GM10248 (cell line): ENCODE results near the gene HSPA4L.
A peak's percentile ranks its signal among the peaks of the same experiment; 100 is the strongest.

Experiments
- CTCF ChIA-PET: fragments of 300-600 bp; sonication (Branson Sonifier 250); formaldehyde crosslinking; extraction: SDS; loops from one replicate; lab custom pipeline; 2021; ENCODE audit warnings: antibody characterized with exemption; lab: Yijun Ruan, JAX
- POLR2A ChIA-PET: fragments of 350-650 bp; sonication (Branson Sonifier 250); formaldehyde crosslinking; extraction: SDS; loops from one replicate; lab custom pipeline; 2020; ENCODE audit warnings: antibody characterized with exemption; lab: Yijun Ruan, JAX
- DNase-seq: peaks from one replicate; pipeline ENCODE4 v3.0.0; 2012; ENCODE audit errors: extremely low spot score
- CTCF ChIP-seq: IDR thresholded peaks from 2 replicates; pipeline ENCODE4 v1.5.1; 2012; ENCODE audit warnings: mild to moderate bottlenecking, low read depth; ENCODE audit errors: extremely low read depth, missing control alignments, control extremely low read depth

HSPA4L gene

GRCh38 chr4:127832585-127832984 is 50.5 kb downstream of the HSPA4L start:
- ChIA-PET CTCF (interaction anchor here (1.1 to 1.7 kb wide), 5 partner anchors 9 to 48 kb away, joined by 3 to 6 read pairs (median 4); partner anchors contain the start of gene PLK4), POLR2A (no interaction called here)
- peak; percentile 38 for DNase-seq
- TF ChIP-seq CTCF = no peak

GRCh38 chr4:127843704-127844600 is 61.8 kb downstream of the HSPA4L start:
- CTCF ChIA-PET = no interaction called here

DNA sequence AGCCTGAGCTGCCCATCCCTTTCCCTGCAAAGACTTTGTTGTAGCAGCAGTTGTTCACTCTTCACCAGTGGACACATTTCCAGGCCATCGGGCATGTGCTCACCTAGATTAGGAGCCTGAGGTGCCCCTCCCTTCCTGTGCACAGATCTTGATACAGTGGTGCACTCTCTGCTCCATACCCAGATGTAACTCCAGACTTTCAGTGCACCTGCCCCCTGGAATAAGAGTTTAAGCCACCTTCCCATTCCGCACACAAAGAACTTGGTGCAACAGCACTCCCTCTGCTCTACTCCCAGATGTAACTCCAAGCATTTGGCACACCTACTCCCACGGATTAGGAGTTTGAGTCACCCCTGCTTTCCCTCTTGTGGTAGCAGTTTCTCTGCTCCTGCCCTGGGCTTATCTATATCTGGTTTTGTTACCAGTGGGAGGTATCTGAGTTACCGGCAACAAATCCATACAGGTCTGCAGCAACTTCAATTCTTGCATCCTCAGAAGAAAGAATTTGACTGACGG is 62.5 kb downstream of the HSPA4L start:
- ChIA-PET CTCF (no interaction called here), POLR2A (no interaction called here)
- DNase-seq = no peak
- no peak for TF ChIP-seq CTCF

More at GRCh38 chr4:127843704-127844600, 61.8 kb downstream of the HSPA4L start:
- no peak for DNase-seq
- no peak for TF ChIP-seq CTCF
- POLR2A ChIA-PET = no interaction called here

GRCh38 chr4:127846061-127846460 is 63.9 kb downstream of the HSPA4L start:
- ChIA-PET CTCF (interaction anchor here (1.1 to 1.7 kb wide), 2 partner anchors 13 to 46 kb away, joined by 3 to 6 read pairs; no protein-coding TSS in a partner anchor), POLR2A (no interaction called here)
- no peak for TF ChIP-seq CTCF
- DNase-seq = no peak

DNA sequence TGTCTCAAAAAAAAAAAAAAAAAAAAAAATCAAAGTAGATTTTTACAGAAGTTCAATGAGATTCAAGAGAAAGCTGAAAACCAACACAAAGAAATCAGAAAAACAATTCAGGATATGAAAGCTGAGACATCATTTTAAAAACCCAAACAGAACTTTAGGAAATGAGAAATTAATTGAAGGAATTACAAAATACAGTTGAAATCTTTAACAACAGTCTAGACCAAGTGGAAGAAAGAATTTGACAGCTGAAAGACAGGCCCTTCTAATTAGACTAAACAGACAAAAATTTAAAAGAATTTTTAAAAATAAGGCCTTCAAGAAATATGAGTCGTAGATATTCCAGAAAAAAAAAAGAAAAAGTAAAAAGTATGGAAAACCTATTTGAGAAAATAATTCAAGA is 64.6 kb downstream of the HSPA4L start:
- no peak for DNase-seq
- POLR2A ChIA-PET = no interaction called here
- TF ChIP-seq CTCF = no peak
- CTCF ChIA-PET = interaction anchor here (1.1 to 1.7 kb wide), 2 partner anchors 14 to 47 kb away, joined by 3 to 6 read pairs; no protein-coding TSS in a partner anchor

- POLR2A ChIA-PET = no interaction called here
- no peak for TF ChIP-seq CTCF
- no peak for DNase-seq
- CTCF ChIA-PET = no interaction called here
Measured at GRCh38 chr4:127849505-127850234, 67.5 kb downstream of the HSPA4L start.
